ENCODE data around the gene ZFAND4.
"Not testable (repeated sequence)": the region's sequence is repeated elsewhere in the genome, so short reads cannot be mapped to it uniquely, and the experiment has no call there.

Gene ZFAND4

DNA sequence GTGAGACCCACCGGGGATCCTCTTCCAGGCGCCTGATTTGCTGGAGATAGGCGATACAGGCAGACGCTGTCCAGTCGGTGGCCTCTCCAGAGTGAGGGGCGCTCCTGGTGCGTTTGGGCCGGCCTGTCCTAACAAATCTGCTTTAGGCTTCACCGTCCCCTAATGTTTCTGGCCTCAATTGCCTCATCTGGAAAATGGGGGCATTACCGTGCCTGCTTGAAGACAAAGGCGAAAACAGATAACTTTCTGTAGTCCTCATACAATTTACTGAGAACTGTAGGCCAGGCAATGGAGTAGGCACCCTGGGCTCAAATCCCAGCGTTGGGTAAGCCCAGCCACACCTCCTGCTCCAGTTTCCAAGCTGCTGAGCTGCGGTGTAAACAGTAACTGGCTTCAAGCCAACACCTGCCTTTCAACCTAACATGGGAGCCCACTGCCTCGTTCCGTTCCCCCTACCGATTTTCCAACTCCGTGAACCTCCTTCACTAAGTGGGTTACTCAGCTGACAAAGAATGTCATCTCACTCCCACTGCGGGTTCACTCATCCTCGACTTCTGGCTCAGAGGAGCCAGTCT lies 589 bp upstream of the ZFAND4 start:
- peaks cover 0 to 15% (median 5%) of the 10 kb centered on the region in 4 donors for H3K4me1 ChIP-seq
- TF ChIP-seq CTCF (IDR thresholded peaks at IDR 0.05): no peak
- intact Hi-C loops (cut with DNase I; ENCODE audit: low total_unique reads): no loop called here
- peak overlapping the region; percentile 81 to 87 for H3K27ac ChIP-seq
- H3K36me3 ChIP-seq: no peaks in the 10 kb centered on the region
- no peaks in the 10 kb centered on the region for H3K9me3 ChIP-seq
- H3K4me3 ChIP-seq: peak overlapping the region; percentile 72 to 76
- no peaks in the 10 kb centered on the region for H3K27me3 ChIP-seq
- DNase-seq: no peak

GRCh38 chr10:45671300-45671699 lies 1.3 kb downstream of the ZFAND4 start:
- intact Hi-C loops (cut with DNase I; ENCODE audit: low total_unique reads); H3K36me3 ChIP-seq: not testable (repeated sequence)

DNA sequence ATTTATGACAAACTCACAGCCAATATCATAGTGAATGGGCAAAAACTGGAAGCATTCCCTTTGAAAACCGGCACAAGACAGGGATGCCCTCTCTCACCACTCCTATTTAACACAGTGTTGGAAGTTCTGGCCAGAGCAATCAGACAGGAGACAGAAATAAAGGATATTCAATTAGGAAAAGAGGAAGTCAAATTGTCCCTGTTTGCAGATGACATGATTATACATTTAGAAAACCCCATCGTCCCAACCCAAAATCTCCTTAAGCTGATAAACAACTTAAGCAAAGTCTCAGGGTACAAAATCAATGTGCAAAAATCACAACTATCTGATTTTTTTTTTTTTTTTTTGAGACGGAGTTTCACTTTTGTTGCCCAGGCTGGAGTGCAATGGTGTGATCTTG lies 2.7 kb downstream of the ZFAND4 start:
- H3K36me3 ChIP-seq; DNase-seq; H3K9me3 ChIP-seq; H3K27ac ChIP-seq; intact Hi-C loops (cut with DNase I; ENCODE audit: low total_unique reads); H3K4me3 ChIP-seq; H3K27me3 ChIP-seq: not testable (repeated sequence)
- H3K4me1 ChIP-seq: peaks cover 0 to 15% (median 5%) of the 10 kb centered on the region in 4 donors

More at GRCh38 chr10:45671300-45671699, 1.3 kb downstream of the ZFAND4 start:
- not testable (repeated sequence) for DNase-seq, H3K9me3 ChIP-seq, H3K27ac ChIP-seq, H3K27me3 ChIP-seq
- Histone ChIP-seq H3K4me1 (peaks cover 0 to 15% (median 5%) of the 10 kb centered on the region in 4 donors), H3K4me3 (peak overlapping the region; percentile 72 to 76)

DNA sequence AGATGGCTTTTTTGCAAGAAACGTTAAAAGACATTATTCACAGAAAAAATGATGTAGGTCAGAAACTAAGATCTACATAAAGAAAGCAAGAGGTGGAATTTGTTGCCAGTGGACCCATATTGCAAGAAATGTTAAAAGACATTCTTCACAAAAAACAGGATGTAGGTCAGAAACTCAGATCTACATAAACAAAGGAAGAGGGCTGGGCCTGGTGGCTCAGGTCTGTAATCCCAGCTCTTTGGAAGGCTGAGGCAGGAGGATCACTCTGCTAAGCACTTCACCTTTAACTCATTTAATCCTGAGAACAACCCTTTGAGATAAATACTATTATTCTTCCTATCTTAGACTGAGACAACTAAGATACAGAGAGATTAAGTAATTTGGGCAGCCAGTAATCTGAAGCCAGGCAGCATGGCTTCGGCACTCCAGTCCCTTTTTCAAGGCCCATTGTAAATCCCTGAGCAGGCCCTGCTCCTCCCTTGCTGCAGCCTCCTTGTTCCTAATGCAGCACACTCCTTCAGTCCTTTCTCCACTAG lies 11.6 kb downstream of the ZFAND4 start:
- Histone ChIP-seq H3K27me3 (no peaks in the 10 kb centered on the region), H3K4me1 (no peaks in the 10 kb centered on the region), H3K36me3 (peaks cover 8 to 26% (median 21%) of the 10 kb centered on the region in 3 donors), H3K9me3 (no peaks in the 10 kb centered on the region), H3K4me3 (no peak overlapping the region), H3K27ac (no peak overlapping the region)
- intact Hi-C loops (cut with DNase I; ENCODE audit: low total_unique reads): no loop called here
- no peak for TF ChIP-seq CTCF (IDR thresholded peaks at IDR 0.05)
- no peak for DNase-seq

DNA sequence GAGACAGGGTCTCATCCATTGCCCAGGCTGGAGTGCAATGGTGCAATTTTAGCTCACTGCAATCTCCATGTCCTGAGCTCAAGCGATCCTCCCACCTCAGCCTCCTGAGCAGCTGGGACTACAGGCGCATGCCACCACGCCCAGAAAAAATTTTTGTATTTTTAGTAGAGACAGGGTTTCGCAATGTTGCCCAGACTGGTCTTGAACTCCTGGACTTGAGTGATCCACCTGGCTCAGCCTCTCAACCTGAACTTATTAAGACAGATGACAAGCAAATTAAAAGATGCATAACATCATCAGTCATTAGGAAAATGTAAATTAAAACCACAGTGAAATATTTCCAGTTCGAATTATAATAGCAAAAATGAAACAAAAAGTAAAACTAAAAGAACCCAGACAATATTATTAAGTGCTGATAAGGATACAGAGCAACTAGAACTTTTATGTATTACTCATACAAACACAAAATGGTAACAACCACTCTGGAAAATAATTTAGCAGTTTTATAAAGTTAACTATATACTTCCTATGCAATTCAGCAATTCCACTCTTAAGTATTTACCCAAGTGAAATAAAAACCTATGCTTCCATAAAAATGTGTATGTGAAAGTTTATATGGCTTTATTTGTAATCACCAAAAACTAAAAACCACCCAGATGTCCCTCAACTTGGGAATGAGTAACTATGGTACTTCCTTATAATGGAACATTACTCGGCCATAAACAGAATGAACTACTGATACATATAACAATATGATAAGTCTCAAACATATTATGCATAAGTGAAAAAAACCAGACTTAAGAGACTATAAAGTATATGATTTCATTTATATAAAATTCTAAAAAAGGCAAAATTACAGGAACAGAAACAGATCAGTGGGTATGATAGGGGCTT lies 15.3 kb downstream of the ZFAND4 start:
- Histone ChIP-seq H3K4me1 (no peaks in the 10 kb centered on the region), H3K27me3 (no peaks in the 10 kb centered on the region), H3K36me3 (peaks cover 8 to 26% (median 21%) of the 10 kb centered on the region in 3 donors), H3K4me3 (no peak overlapping the region), H3K9me3 (no peaks in the 10 kb centered on the region), H3K27ac (no peak overlapping the region)
- TF ChIP-seq CTCF (IDR thresholded peaks at IDR 0.05): no peak
- intact Hi-C loops (cut with DNase I; ENCODE audit: low total_unique reads): no loop called here
- DNase-seq: no peak

DNA sequence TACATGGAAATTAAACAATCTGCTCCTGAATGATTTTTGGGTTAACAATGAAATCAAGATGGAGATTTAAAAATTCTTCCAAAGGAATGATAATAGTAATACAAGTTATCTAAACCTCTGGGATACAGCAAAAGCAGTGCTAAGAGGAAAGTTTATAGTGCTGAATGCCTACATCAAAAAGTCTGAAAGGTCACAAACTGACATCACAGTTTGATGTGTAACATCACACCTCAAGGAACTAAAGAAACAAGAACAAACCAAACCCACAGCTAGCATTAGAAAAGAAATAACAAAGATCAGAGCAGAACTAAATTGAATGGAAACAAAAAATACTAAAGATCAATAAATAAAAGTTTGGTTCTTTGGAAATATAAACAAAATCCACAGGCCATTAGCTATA lies 17.4 kb downstream of the ZFAND4 start:
- intact Hi-C loops (cut with DNase I; ENCODE audit: low total_unique reads): no loop called here
- no peak for TF ChIP-seq CTCF (IDR thresholded peaks at IDR 0.05)
- no peaks in the 10 kb centered on the region for H3K27me3 ChIP-seq
- no peak for DNase-seq
- H3K4me1 ChIP-seq: no peaks in the 10 kb centered on the region
- peaks cover 5 to 18% (median 14%) of the 10 kb centered on the region in 3 donors for H3K36me3 ChIP-seq
- no peaks in the 10 kb centered on the region for H3K9me3 ChIP-seq
- no peak overlapping the region for H3K27ac ChIP-seq
- no peak overlapping the region for H3K4me3 ChIP-seq

DNA sequence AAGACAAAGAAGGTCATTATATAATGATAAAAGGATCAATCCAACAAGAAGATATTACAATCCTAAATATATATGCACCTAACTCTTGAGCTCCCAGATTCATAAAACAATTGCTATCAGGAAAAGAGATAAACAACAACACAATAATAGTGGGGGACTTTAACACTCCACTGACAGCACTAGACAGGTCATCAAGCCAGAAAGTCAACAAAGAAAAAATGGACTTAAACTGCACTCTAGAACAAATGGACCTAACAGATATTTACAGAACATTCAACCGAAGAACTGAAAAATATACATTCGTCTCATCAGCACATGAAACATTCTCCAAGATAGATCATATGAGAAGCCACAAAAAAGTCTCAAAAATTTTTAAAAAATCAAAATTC lies 17.8 kb downstream of the ZFAND4 start:
- H3K27me3 ChIP-seq; H3K27ac ChIP-seq; H3K4me3 ChIP-seq; H3K9me3 ChIP-seq; intact Hi-C loops (cut with DNase I; ENCODE audit: low total_unique reads); H3K4me1 ChIP-seq; DNase-seq: not testable (repeated sequence)
- H3K36me3 ChIP-seq: peaks cover 5 to 17% (median 14%) of the 10 kb centered on the region in 3 donors
